ENCODE measurements around the gene SRD5A2. TPM values are rescaled to one million over a fixed set of nuclear protein-coding genes. Genes with fewer than 3 reads are reported as not detected.

The SRD5A2 gene, protein sequence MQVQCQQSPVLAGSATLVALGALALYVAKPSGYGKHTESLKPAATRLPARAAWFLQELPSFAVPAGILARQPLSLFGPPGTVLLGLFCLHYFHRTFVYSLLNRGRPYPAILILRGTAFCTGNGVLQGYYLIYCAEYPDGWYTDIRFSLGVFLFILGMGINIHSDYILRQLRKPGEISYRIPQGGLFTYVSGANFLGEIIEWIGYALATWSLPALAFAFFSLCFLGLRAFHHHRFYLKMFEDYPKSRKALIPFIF
- total RNA-seq = not detected in 2 replicates

GRCh38 chr2:31580321-31581117 is at the start of gene SRD5A2:
Gene SRD5A2, minus strand, starts transcription at chr2:31580938. Its CDS starts 38 bp downstream, at chr2:31580900.

Other genes starting within 250 kb of the SRD5A2 start
- gene XDH, start 166.2 kb downstream of the SRD5A2 start, total RNA-seq = under 0.01 and 1.2 TPM in 2 replicates